ENCODE data around the gene FRMD1.

The FRMD1 gene

DNA sequence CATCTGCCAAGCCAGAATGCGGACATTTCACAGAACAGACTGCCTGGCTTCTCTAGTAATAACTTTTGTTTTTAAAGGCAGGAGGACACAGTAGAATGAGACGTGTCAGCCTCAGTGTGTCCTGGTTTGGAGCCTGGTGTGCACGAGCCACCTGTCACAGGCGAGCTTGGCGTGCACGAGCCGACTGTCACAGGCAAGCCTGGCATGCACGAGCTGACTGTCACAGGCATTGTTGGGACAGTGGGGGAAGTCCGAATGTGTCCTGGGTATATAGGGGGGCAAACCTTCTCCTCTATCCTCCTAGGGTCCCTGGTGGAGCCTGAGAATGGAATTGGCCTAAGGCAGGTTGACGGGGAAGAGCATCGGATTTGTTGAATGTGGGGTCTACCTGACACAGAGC is 74.1 kb downstream of the FRMD1 start:
- ATAC-seq (replicated peaks) (no peak), DNase-seq (no peak)
- Mint-ChIP-seq H3K9me3 (peaks cover 0 to under 1% of the 10 kb centered on the region in 2 donors), H3K36me3 (ENCODE audit: insufficient read depth) (no peaks in the 10 kb centered on the region), H3K4me1 (ENCODE audit: low read depth in 2 of 2) (no peaks in the 10 kb centered on the region), H3K27me3 (peaks cover 14 to 18% of the 10 kb centered on the region in 2 donors), H3K4me3 (no peak overlapping the region), H3K27ac (no peak overlapping the region)

- DNase-seq: no peak
- Mint-ChIP-seq H3K27me3 (peaks cover 14 to 18% of the 10 kb centered on the region in 2 donors), H3K4me3 (no peak overlapping the region), H3K36me3 (ENCODE audit: insufficient read depth) (no peaks in the 10 kb centered on the region), H3K27ac (no peak overlapping the region), H3K9me3 (no peaks in the 10 kb centered on the region), H3K4me1 (ENCODE audit: low read depth in 2 of 2) (no peaks in the 10 kb centered on the region)
- ATAC-seq (replicated peaks): no peak
Observed at GRCh38 chr6:168004023-168004422, 75.0 kb downstream of the FRMD1 start.
